Peyer's patch (tissue), 4 donors: Measurements from ENCODE around the gene FGR.

ENCODE experiments used
- CTCF ChIP-seq, 6 experiments: fragments of 450-650 bp in 4 of 6; fragments of 200-600 bp in 2 of 6; sonication (generic) in 1 of 6; IDR thresholded peaks; one replicate each; pipeline ENCODE4 v1.5.1; 2017 to 2019; ENCODE audit warnings: antibody characterized with exemption in 6 of 6, mild to moderate bottlenecking in 3 of 6, moderate library complexity in 1 of 6
- POLR2A ChIP-seq, 2 donors: fragments of 450-650 bp; IDR thresholded peaks; one replicate each; pipeline ENCODE4 v1.5.1; 2017; ENCODE audit warnings: antibody characterized with exemption in 2 of 2, mild to moderate bottlenecking in 2 of 2, moderate library complexity in 2 of 2

GRCh38 chr1:27585684-27586083 is 49.3 kb downstream of the FGR start:
- TF ChIP-seq CTCF (IDR thresholded peaks at IDR 0.05) (no peak), POLR2A (IDR thresholded peaks at IDR 0.05) (no peak)
